Spinal cord (tissue), 10 donors: Measurements from ENCODE around the gene PDCD2L. TPM values are rescaled to one million over a fixed set of nuclear protein-coding genes. Genes with fewer than 3 reads are reported as not detected.
A peak's percentile ranks its signal among the peaks of the same experiment; 100 is the strongest.

Experiments
- DNase-seq, 6 donors: peaks; one replicate each; pipeline versions ENCODE4 v3.0.0 to v3.0.0-alpha.2; 2013 to 2015; ENCODE audit warnings: low spot score in 6 of 6, low read depth in 4 of 6
- H3K27ac ChIP-seq: one replicate; pipeline ENCODE4 v1.5.1; 2013; ENCODE audit warnings: low read depth, low read length, control low read depth
- H3K27me3 ChIP-seq: one replicate; pipeline ENCODE4 v1.6.1; 2013; ENCODE audit warnings: low read length; ENCODE audit not compliant: control insufficient read depth, insufficient read depth
- H3K36me3 ChIP-seq: one replicate; pipeline ENCODE4 v1.6.1; 2013; ENCODE audit warnings: low read length; ENCODE audit not compliant: control insufficient read depth, insufficient read depth
- H3K4me1 ChIP-seq: one replicate; pipeline ENCODE4 v1.6.1; 2013; ENCODE audit warnings: low read length; ENCODE audit not compliant: control insufficient read depth, insufficient read depth
- H3K4me3 ChIP-seq: one replicate; pipeline ENCODE4 v1.5.1; 2013; ENCODE audit warnings: low read depth, low read length, control low read depth
- H3K9me3 ChIP-seq: one replicate; pipeline ENCODE4 v1.6.1; 2013; ENCODE audit warnings: low read length; ENCODE audit not compliant: control insufficient read depth, insufficient read depth
- WGBS: methylation state at CpG from one replicate; pipeline ENCODE4 v1.1.5; 2013; ENCODE audit warnings: missing lambda C conversion rate; ENCODE audit not compliant: insufficient coverage; 5-methylcytosine and 5-hydroxymethylcytosine counted together
- polyA plus RNA-seq, 2 donors: library from polyadenylated mRNA; unstranded; fragments of 120-200 nt; gene quantifications; one replicate each; pipeline ENCODE4 v1.2.1, GENCODE V29; 2013; ENCODE audit not compliant: insufficient read length in 2 of 2
- total RNA-seq, 2 donors: library from RNA; depleted of rRNA in 1 of 2; stranded (reverse); fragments of 120-200 nt in 1 of 2; fragments of >200 nt in 1 of 2; gene quantifications; one replicate each; pipeline versions ENCODE4 v1.2.3 to v1.2.4, GENCODE V29; 2013 to 2014
- donor health status: healthy.

PDCD2L gene
- total and polyA plus RNA-seq, 4 donors = 9.0 to 19.7 (median 18.8) TPM

DNA sequence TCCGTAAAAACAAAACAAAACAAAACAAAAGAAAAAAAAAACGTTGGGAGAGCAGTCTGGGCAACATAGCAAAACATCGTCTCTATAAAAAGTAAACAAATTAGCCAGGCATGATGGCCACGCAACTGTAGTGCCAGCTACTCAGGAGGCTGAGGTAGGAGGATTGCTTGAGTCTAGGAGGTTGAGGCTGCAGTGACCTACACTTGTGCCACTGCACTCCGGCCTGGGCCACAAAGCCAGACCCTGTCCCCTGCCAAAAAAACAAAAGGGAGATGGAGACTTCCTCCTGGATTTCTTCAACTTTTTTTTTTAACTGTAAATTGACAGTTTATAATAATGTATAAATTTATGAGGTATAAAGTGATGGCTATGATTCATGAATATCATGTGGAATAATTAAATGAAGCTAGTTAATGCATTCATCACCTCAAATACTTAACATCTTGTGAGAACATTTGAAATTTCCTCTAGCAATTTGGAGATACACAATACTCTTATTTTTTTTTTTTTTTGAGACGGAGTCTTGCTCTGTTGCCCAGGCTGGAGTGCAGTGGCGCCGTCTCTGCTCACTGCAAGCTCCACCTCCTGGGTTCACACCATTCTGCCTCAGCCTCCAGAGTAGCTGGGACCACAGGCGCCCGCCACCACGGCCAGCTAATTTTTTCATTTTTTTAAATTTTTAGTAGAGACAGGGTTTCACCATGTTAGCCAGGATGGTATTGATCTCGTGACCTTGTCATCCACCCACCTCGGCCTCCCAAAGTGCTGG lies 1.9 kb downstream of the PDCD2L start:
- WGBS = no CpG with 5 or more reads among the region's 13 CpGs
- DNase-seq = no peak
- Histone ChIP-seq H3K36me3 (peaks cover 20% of the 10 kb centered on the region), H3K4me1 (peaks cover 11% of the 10 kb centered on the region), H3K4me3 (no peak overlapping the region), H3K9me3 (no peaks in the 10 kb centered on the region), H3K27ac (no peak overlapping the region), H3K27me3 (no peaks in the 10 kb centered on the region)

DNA sequence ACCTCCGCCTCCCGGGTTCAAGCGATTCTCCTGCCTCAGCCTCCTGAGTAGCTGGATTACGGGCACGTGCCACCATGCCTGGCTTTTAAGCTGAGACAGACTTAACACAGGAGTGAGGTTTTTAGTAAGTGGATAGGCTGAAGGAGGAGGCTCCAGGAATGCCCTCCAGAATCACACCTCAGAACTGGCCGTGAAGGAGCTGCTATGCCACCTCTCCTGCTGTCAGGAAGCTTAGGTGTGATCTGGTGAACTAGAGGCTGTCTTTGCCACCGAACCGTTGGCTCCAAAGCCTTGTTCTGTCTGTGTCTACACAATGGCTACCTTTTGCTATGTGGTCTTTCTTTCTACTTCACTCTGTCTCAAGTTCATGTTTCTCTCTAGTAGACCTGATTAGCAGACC lies 4.2 kb downstream of the PDCD2L start:
- Histone ChIP-seq H3K4me1 (peaks cover 11% of the 10 kb centered on the region), H3K27me3 (no peaks in the 10 kb centered on the region), H3K9me3 (no peaks in the 10 kb centered on the region), H3K4me3 (no peak overlapping the region), H3K36me3 (peaks cover 34% of the 10 kb centered on the region), H3K27ac (no peak overlapping the region)
- 67% methylated on average over 1 of the region's 8 CpGs for WGBS
- DNase-seq = no peak

DNA sequence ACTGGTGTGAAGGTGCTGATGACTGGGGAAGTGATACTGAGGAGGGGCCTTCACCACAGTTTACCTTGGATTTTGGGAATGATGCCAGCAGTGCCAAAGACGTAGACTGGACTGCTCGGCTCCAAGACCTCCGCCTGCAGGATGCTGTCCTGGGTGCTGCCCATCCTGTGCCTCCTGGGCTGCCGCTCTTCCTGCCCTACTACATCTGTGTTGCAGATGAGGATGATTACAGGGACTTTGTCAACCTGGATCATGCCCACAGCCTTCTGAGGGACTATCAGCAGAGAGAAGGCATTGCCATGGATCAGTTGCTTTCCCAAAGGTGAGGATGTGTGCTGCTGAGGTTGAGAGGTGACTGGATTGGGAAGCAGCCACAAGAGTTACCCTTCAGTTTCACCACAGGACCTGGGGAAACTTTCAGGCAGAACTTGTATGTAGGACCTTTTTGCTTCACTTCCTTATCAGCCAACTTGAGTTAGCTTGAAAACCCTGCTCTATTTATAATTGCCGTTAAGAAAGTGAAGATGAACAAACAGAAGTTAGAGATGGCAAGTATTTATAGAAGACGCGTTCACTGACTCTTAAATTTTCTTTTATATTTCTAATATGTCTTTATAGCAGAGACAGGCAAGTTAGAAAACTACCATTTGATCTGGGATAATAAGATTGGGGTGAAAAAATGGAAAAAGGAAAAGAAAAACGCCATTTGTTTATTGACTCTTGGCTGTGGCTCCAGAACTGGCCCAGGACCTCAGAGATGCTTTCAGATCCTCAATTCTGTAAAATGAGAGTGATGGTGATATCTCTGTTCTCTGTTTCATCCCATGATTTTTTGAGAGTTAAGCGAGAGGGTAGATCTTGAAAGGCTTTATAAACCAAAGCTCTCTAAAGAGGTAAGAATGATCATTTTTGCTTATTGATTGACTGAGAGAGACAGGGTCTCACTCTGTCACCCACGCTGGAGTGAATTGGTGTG lies 5.3 kb downstream of the PDCD2L start:
- peaks cover 11% of the 10 kb centered on the region for H3K4me1 ChIP-seq
- H3K9me3 ChIP-seq = no peaks in the 10 kb centered on the region
- no peaks in the 10 kb centered on the region for H3K27me3 ChIP-seq
- no peak overlapping the region for H3K27ac ChIP-seq
- peaks cover 40% of the 10 kb centered on the region for H3K36me3 ChIP-seq
- WGBS = 92% methylated on average over 6 of the region's 10 CpGs
- DNase-seq = no peak
- no peak overlapping the region for H3K4me3 ChIP-seq

- Histone ChIP-seq H3K27ac (no peak overlapping the region), H3K36me3 (peaks cover 53% of the 10 kb centered on the region)
- DNase-seq = no peak
These were observed 7.0 kb downstream of the PDCD2L start for GRCh38 chr19:34411216-34411615.

DNA sequence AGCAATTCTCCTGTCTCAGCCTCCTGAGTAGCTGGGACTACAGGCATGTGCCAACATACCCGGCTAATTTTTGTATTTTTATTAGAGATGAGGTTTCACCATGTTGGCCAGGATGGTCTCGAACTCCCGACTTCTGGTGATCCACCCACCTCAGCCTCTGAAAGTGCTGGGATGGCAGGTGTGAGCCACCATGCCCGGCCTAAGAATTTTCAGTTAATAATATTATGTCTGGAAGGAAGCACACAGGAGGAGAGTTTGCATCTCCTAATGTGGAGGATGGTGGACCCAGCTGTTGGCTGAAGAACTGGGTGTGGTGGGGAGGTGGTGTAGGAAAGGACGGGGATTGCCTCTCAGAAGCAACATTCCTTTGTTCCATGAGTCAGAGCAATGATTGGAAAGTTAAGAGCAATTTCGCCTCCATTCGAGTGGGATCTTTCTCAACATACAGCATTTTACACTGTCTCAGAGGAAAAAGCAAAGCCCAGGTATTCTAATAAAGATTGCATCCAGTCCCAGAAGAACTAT lies 11.9 kb downstream of the PDCD2L start:
- H3K4me1 ChIP-seq = no peaks in the 10 kb centered on the region
- H3K36me3 ChIP-seq = peaks cover 47% of the 10 kb centered on the region
- WGBS = 93% methylated on average over 3 of the region's 7 CpGs
- no peaks in the 10 kb centered on the region for H3K9me3 ChIP-seq
- no peak overlapping the region for H3K27ac ChIP-seq
- DNase-seq = no peak
- no peaks in the 10 kb centered on the region for H3K27me3 ChIP-seq
- H3K4me3 ChIP-seq = no peak overlapping the region

More at GRCh38 chr19:34411216-34411615, 7.0 kb downstream of the PDCD2L start:
- H3K27me3 ChIP-seq = no peaks in the 10 kb centered on the region
- H3K9me3 ChIP-seq = no peaks in the 10 kb centered on the region
- no peaks in the 10 kb centered on the region for H3K4me1 ChIP-seq
- WGBS = 98% methylated on average over 6 of the region's 13 CpGs
- H3K4me3 ChIP-seq = no peak overlapping the region

GRCh38 chr19:34418300-34418699 lies 14.1 kb downstream of the PDCD2L start:
- H3K27ac ChIP-seq = no peak overlapping the region
- no peaks in the 10 kb centered on the region for H3K4me1 ChIP-seq
- no peak for DNase-seq
- H3K4me3 ChIP-seq = no peak overlapping the region
- H3K9me3 ChIP-seq = no peaks in the 10 kb centered on the region
- H3K27me3 ChIP-seq = no peaks in the 10 kb centered on the region
- no CpG with 5 or more reads among the region's 4 CpGs for WGBS
- H3K36me3 ChIP-seq = peaks cover 45% of the 10 kb centered on the region

DNA sequence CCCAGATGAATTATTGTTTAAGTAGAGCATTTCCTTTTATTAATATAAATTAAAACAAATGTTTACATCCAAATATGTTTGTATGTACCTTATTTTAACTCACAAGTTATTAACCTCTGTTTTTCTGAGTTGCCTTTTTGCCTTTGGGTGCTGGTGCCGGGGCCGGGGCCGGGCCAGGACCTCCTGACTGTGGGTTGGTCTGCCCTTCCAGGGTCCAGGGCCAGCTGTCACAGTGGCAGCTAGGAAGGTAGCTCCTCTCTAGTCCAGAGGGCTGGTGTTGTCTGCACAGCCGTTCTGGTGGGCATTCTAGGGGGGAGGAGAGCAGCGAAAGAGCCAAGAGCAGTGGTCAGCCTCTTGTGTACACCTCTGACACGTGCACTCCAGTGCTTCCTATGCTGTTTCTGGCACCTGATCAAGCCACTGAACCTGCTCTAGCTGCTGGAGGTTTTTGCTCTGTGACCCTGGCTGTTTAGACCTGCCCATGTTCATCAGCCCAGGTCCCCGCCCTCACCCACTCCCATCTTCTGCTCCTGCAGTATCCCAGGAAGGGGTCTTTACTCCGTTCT lies 22.0 kb downstream of the PDCD2L start:
- DNase-seq = no peak
- H3K4me1 ChIP-seq = peaks cover 6% of the 10 kb centered on the region
- 86% methylated on average over 7 of the region's 8 CpGs for WGBS
- H3K36me3 ChIP-seq = peaks cover 28% of the 10 kb centered on the region
- no peak overlapping the region for H3K4me3 ChIP-seq
- H3K9me3 ChIP-seq = no peaks in the 10 kb centered on the region
- H3K27ac ChIP-seq = no peak overlapping the region
- no peaks in the 10 kb centered on the region for H3K27me3 ChIP-seq

DNA sequence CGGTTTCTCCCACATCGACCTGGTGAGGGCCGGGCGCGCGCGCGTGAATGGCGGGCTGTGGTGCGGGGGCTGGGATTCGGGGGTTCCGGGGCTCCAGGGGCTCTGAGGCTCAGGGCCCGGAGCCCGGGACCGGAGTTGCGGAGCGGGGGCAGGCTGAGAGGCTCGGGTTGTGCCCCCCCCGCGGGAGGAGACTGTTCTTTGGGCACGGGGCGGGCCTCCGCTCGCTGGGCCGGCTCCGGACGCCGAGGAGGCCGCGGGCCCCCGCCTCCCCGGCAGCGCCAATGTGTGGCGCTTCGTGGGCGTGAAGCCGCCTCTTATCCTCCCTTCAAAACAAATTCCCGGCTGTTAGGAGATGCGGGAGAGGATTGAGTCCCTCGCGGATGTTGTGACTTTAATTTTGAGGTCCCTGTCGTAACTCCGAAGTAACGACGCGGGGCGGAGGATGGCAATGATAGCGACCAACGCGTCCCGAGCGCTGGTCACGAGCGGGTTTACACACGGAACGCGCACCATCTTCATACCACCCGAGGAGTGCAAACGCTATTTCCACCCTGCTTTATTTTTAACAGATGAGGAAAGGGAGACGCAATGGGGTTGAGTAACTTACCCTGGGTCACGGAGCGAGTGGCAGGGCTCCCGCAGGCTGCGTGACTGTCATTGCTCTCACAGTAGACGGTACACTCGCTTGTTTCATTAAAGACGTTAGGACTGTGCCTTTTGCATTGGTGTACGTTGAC lies 24.5 kb downstream of the PDCD2L start:
- peak in 5 of 6 donors; percentile 7 to 38 (median 20) for DNase-seq
- 0% methylated on average over 57 of the region's 68 CpGs for WGBS
- H3K36me3 ChIP-seq = peaks cover 15% of the 10 kb centered on the region
- H3K27me3 ChIP-seq = no peaks in the 10 kb centered on the region
- peaks cover 6% of the 10 kb centered on the region for H3K4me1 ChIP-seq
- H3K4me3 ChIP-seq = peak overlapping the region; percentile 71
- peak overlapping the region; percentile 40 for H3K27ac ChIP-seq
- H3K9me3 ChIP-seq = no peaks in the 10 kb centered on the region

DNA sequence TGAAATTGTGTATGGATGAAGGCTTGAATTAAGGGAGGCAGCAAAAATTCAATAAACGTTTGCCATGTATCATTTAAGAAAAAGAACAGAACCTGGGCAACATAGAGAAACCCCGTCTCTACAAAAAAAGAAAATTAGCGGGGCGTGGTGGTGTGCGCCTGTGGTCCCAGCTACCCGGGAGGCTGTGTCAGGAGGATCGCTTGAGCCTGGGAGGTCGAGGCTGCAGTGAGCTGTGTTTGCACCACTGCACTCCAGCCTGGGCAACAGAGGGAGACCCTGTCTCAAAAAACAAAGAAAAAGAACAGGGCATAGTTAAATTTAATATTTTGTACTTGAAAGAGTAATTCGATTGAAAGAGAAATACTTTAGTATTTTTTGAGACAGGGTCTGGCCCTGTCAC lies 25.4 kb downstream of the PDCD2L start:
- WGBS = 84% methylated on average over 8 of the region's 9 CpGs
- Histone ChIP-seq H3K4me3 (peak overlapping the region; percentile 71), H3K36me3 (peaks cover 20% of the 10 kb centered on the region), H3K27ac (no peak overlapping the region), H3K27me3 (no peaks in the 10 kb centered on the region), H3K4me1 (peaks cover 6% of the 10 kb centered on the region), H3K9me3 (no peaks in the 10 kb centered on the region)
- no peak for DNase-seq
